Calu3 (cell line): ENCODE measurements around the gene BRD3. TPM values are rescaled to one million over a fixed set of nuclear protein-coding genes. Genes with fewer than 3 reads are reported as not detected.

Source experiments
- BruUV-seq: library from RNA; stranded (reverse); fragments of 400-500 nt; replicated peaks from 2 replicates; lab custom pipeline; 2021; lab: Mats Ljungman, UMichigan
- CTCF ChIA-PET: fragments of 300-600 bp; sonication (Branson Sonifier 250); formaldehyde crosslinking; loops from one replicate; lab custom pipeline; 2022; ENCODE audit warnings: antibody characterized with exemption; lab: Charles Lee
- DNase-seq: peaks from one replicate; pipeline ENCODE4 v3.0.0; 2022
- H3K27ac Mint-ChIP-seq: one replicate; pipeline ENCODE4 v1.8.0; 2022; ENCODE audit warnings: mixed read lengths; ENCODE audit not compliant: unreplicated experiment
- H3K27me3 Mint-ChIP-seq: one replicate; pipeline ENCODE4 v1.8.0; 2022; ENCODE audit warnings: mixed read lengths; ENCODE audit not compliant: unreplicated experiment
- H3K36me3 Mint-ChIP-seq: one replicate; pipeline ENCODE4 v1.8.0; 2022; ENCODE audit warnings: mild to moderate bottlenecking, moderate library complexity, mixed read lengths; ENCODE audit not compliant: insufficient read depth, unreplicated experiment
- H3K4me1 Mint-ChIP-seq: one replicate; pipeline ENCODE4 v1.8.0; 2022; ENCODE audit warnings: mild to moderate bottlenecking, low read depth, mixed read lengths; ENCODE audit not compliant: unreplicated experiment
- H3K4me3 Mint-ChIP-seq: one replicate; pipeline ENCODE4 v1.8.0; 2022; ENCODE audit warnings: mild to moderate bottlenecking, low read depth, moderate library complexity, mixed read lengths; ENCODE audit not compliant: unreplicated experiment
- H3K9me3 Mint-ChIP-seq: one replicate; pipeline ENCODE4 v1.8.0; 2022; ENCODE audit warnings: low read depth, mixed read lengths; ENCODE audit not compliant: unreplicated experiment
- intact Hi-C: fragments of 100-400 bp; cut with micrococcal nuclease; formaldehyde crosslinking; loops from one replicate; pipeline ENCODE4 v1.10.0; 2022; ENCODE audit not compliant: unreplicated experiment
- total RNA-seq: library from RNA; stranded (reverse); gene quantifications from 2 replicates; pipeline ENCODE4 v1.2.3, GENCODE V29; 2022
- TF ChIP-seq, protein P1 (sequence below): fragments of 200-600 bp; IDR thresholded peaks from one replicate; pipeline ENCODE4 v1.8.0; 2022; ENCODE audit warnings: antibody characterized with exemption; ENCODE audit not compliant: unreplicated experiment

Gene BRD3
- total RNA-seq, 1 experiment from 2014 or later, result 30.8 TPM

- CTCF ChIA-PET, result no interaction called here
- H3K9me3 Mint-ChIP-seq, result no peaks in the 10 kb centered on the region
- intact Hi-C loops, result loop anchor here (10.0 kb wide), 1 partner anchor 122 kb away; no protein-coding TSS in a partner anchor
- no TSS peak for BruUV-seq
- no peak overlapping the region for H3K4me3 Mint-ChIP-seq
- H3K4me1 Mint-ChIP-seq, result peaks cover 9% of the 10 kb centered on the region
- TF ChIP-seq, protein P1, sequence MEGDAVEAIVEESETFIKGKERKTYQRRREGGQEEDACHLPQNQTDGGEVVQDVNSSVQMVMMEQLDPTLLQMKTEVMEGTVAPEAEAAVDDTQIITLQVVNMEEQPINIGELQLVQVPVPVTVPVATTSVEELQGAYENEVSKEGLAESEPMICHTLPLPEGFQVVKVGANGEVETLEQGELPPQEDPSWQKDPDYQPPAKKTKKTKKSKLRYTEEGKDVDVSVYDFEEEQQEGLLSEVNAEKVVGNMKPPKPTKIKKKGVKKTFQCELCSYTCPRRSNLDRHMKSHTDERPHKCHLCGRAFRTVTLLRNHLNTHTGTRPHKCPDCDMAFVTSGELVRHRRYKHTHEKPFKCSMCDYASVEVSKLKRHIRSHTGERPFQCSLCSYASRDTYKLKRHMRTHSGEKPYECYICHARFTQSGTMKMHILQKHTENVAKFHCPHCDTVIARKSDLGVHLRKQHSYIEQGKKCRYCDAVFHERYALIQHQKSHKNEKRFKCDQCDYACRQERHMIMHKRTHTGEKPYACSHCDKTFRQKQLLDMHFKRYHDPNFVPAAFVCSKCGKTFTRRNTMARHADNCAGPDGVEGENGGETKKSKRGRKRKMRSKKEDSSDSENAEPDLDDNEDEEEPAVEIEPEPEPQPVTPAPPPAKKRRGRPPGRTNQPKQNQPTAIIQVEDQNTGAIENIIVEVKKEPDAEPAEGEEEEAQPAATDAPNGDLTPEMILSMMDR, result no peak
- no peak for DNase-seq
- H3K36me3 Mint-ChIP-seq, result peaks cover 25% of the 10 kb centered on the region
- peaks cover 22% of the 10 kb centered on the region for H3K27me3 Mint-ChIP-seq
- no peak overlapping the region for H3K27ac Mint-ChIP-seq
These were observed 71.0 kb downstream of the BRD3 start for GRCh38 chr9:133996531-133997520.

- TF ChIP-seq, protein P1, result no peak
- H3K27ac Mint-ChIP-seq, result no peak overlapping the region
- intact Hi-C loops, result loop anchor here (2.0 to 10.0 kb wide), 2 partner anchors 120 to 212 kb away; no protein-coding TSS in a partner anchor
- BruUV-seq, result no TSS peak
- CTCF ChIA-PET, result interaction anchor here (0.6 to 3.5 kb wide), 5 partner anchors 30 to 253 kb away, joined by 4 to 28 read pairs (median 6); partner anchors contain the start of gene BRD3OS
- H3K27me3 Mint-ChIP-seq, result peaks cover 15% of the 10 kb centered on the region
- H3K4me3 Mint-ChIP-seq, result peak overlapping the region; percentile 41
- peaks cover 39% of the 10 kb centered on the region for H3K36me3 Mint-ChIP-seq
- H3K4me1 Mint-ChIP-seq, result peaks cover 9% of the 10 kb centered on the region
- DNase-seq, result peak; percentile 39
- H3K9me3 Mint-ChIP-seq, result no peaks in the 10 kb centered on the region
These were observed 72.6 kb downstream of the BRD3 start for GRCh38 chr9:133995012-133995896.

DNA sequence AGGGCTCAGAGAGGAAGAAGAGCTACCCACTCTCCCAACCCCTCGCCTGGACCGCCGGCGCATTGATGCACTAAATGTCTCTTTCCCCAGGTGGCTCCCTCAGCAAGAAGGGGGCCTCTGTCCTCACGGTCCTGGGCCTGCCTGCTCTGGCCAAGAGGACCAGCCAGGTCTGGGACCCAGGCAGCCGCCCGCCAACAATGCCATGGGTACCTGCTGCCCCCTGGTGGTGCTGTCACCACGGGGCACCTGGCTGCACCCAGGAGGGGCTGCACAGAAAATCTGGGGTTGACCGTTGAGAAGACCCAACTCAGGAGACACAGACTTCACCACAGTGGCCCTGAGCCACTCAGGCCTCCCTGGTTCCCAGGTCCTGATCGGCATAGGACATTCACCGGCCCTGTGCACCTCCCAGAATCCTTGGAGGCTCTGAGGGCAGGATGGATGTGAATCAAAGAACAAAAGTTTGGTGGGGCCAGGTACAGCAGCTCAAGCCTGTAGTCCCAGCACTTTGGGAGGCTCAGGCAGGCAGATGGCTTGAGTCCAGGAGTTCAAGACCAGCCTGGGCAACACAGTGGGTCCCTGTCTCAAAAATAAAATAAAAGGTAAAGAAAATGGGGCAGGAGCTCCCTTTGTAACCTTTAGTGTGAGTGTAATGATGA, 73.3 kb downstream of the BRD3 start:
- Mint-ChIP-seq H3K9me3 (no peaks in the 10 kb centered on the region), H3K4me3 (peak overlapping the region; percentile 86), H3K27ac (no peak overlapping the region), H3K27me3 (peaks cover 15% of the 10 kb centered on the region), H3K4me1 (peaks cover 9% of the 10 kb centered on the region), H3K36me3 (peaks cover 46% of the 10 kb centered on the region)
- intact Hi-C loops, result loop anchor here (2.0 to 10.0 kb wide), 2 partner anchors 120 to 212 kb away; no protein-coding TSS in a partner anchor
- DNase-seq, result peak; percentile 86
- TF ChIP-seq, protein P1, result peak; percentile 86
- CTCF ChIA-PET, result interaction anchor here (0.6 to 3.5 kb wide), 4 partner anchors 29 to 252 kb away, joined by 4 to 28 read pairs (median 6); partner anchors contain the start of gene BRD3OS
- BruUV-seq, result no TSS peak
